H1 (cell line): ENCODE data around the gene ANKRD40CL. TPM values are rescaled to one million over a fixed set of nuclear protein-coding genes. Genes with fewer than 3 reads are reported as not detected.

Source experiments
- CTCF ChIA-PET: fragments of 300-600 bp; sonication (Branson Sonifier 250); formaldehyde crosslinking; loops from one replicate; lab custom pipeline; 2021; ENCODE audit not compliant: partially characterized antibody; lab: Charles Lee
- POLR2A ChIA-PET: fragments of 300-600 bp; sonication (Branson Sonifier 250); formaldehyde crosslinking; loops from one replicate; lab custom pipeline; 2021; ENCODE audit warnings: inconsistent platforms; ENCODE audit not compliant: partially characterized antibody; lab: Charles Lee
- DNase-seq, 2 experiments: peaks; one replicate each; pipeline versions ENCODE4 v3.0.0 to v3.0.0-alpha.2; 2010 to 2022; ENCODE audit warnings: low spot score in 2 of 2, low read depth in 1 of 2, mixed read lengths in 1 of 2
- FAIRE-seq: peaks from 2 replicates; lab custom pipeline; 2011; peaks lifted over from hg19 to GRCh38; lab: Jason Lieb, UNC
- H2AFZ ChIP-seq: 2 replicates; pipeline ENCODE4 v1.8.1; 2012; ENCODE audit warnings: low read length, inconsistent platforms
- H2AK5ac ChIP-seq: 2 replicates; pipeline ENCODE4 v1.6.1; 2013; ENCODE audit warnings: low read depth, low read length
- H2BK120ac ChIP-seq: replicated peaks from 2 replicates; pipeline ENCODE3; 2013; ENCODE audit warnings: low read depth, low read length, inconsistent platforms
- H2BK12ac ChIP-seq: 2 replicates; pipeline ENCODE4 v1.6.1; 2013; ENCODE audit warnings: low read depth, low read length
- H2BK15ac ChIP-seq: 2 replicates; pipeline ENCODE4 v1.6.1; 2013; ENCODE audit warnings: low read length
- H2BK20ac ChIP-seq: 2 replicates; pipeline ENCODE4 v1.6.1; 2013; ENCODE audit warnings: low read length
- H2BK5ac ChIP-seq: 2 replicates; pipeline ENCODE4 v1.6.1; 2013; ENCODE audit warnings: low read depth, low read length
- H3K14ac ChIP-seq: 2 replicates; pipeline ENCODE4 v1.6.1; 2013; ENCODE audit warnings: inconsistent platforms; ENCODE audit not compliant: insufficient read length
- H3K18ac ChIP-seq: 2 replicates; pipeline ENCODE4 v1.6.1; 2013; ENCODE audit warnings: low read length; ENCODE audit errors: extremely low read depth
- H3K23ac ChIP-seq: 2 replicates; pipeline ENCODE4 v1.6.1; 2013; ENCODE audit warnings: inconsistent platforms; ENCODE audit not compliant: insufficient read length
- H3K23me2 ChIP-seq: 2 replicates; pipeline ENCODE4 v1.6.1; 2013; ENCODE audit warnings: low read depth, low read length
- H3K27ac ChIP-seq: 2 replicates; pipeline ENCODE4 v1.6.1; 2011; ENCODE audit warnings: low read depth, low read length, inconsistent platforms
- H3K27me3 ChIP-seq, 4 experiments: replicated peaks in 1 of 4; 1 replicate in 1 of 4; 2 replicates in 3 of 4; pipeline versions ENCODE4 v1.6.1 to v1.8.1; 2011 to 2013; ENCODE audit warnings: low read length in 3 of 4, mild to moderate bottlenecking in 3 of 4, inconsistent platforms in 2 of 4, mixed read lengths in 2 of 4, moderate library complexity in 1 of 4; ENCODE audit not compliant: control insufficient read depth in 3 of 4, insufficient read depth in 3 of 4; ENCODE audit errors: extremely low read depth in 1 of 4
- H3K36me3 ChIP-seq, 4 experiments: 2 replicates each; pipeline versions ENCODE4 v1.6.1 to v1.8.1; 2011 to 2013; ENCODE audit warnings: mild to moderate bottlenecking in 4 of 4, low read length in 3 of 4, moderate library complexity in 2 of 4, control low read depth in 1 of 4, inconsistent platforms in 1 of 4; ENCODE audit not compliant: insufficient read depth in 4 of 4, control insufficient read depth in 2 of 4
- H3K4ac ChIP-seq: replicated peaks from 2 replicates; pipeline ENCODE3; 2013; ENCODE audit warnings: low read length, low read depth, mixed read lengths, inconsistent platforms; ENCODE audit not compliant: insufficient read length
- H3K4me1 ChIP-seq, 4 experiments: replicated peaks in 1 of 4; 1 replicate in 1 of 4; 2 replicates in 3 of 4; pipeline versions ENCODE4 v1.6.1 to v1.8.1; 2011 to 2013; ENCODE audit warnings: low read length in 3 of 4, inconsistent platforms in 2 of 4, mixed read lengths in 1 of 4; ENCODE audit not compliant: insufficient read depth in 4 of 4, control insufficient read depth in 3 of 4
- H3K4me2 ChIP-seq, 2 experiments: 2 replicates each; pipeline versions ENCODE4 v1.6.1 to v1.8.1; 2011 to 2013; ENCODE audit warnings: low read depth in 2 of 2, low read length in 2 of 2, control low read depth in 1 of 2, inconsistent platforms in 1 of 2, mild to moderate bottlenecking in 1 of 2; ENCODE audit not compliant: insufficient read depth in 1 of 2
- H3K4me3 ChIP-seq, 4 experiments: fragments of 200-600, 300-600 bp in 1 of 4; sonication (generic), shearing (Covaris generic), sonication (Bioruptor Twin) in 1 of 4; 2 replicates each; pipeline versions ENCODE4 v1.5.1 to v1.8.1; 2011 to 2016; ENCODE audit warnings: low read length in 4 of 4, low read depth in 3 of 4, control low read depth in 2 of 4, inconsistent platforms in 2 of 4, mild to moderate bottlenecking in 2 of 4, mixed read lengths in 1 of 4, moderate library complexity in 1 of 4; ENCODE audit not compliant: insufficient read depth in 2 of 4; ENCODE audit errors: extremely low read depth in 1 of 4
- H3K56ac ChIP-seq: replicated peaks from 2 replicates; pipeline ENCODE3; 2013; ENCODE audit warnings: low read depth, mild to moderate bottlenecking, mixed read lengths, low read length, inconsistent platforms; ENCODE audit not compliant: insufficient read length
- H3K79me1 ChIP-seq: 2 replicates; pipeline ENCODE4 v1.6.1; 2013; ENCODE audit warnings: low read depth, low read length, control low read depth
- H3K79me2 ChIP-seq, 2 experiments: 2 replicates each; pipeline versions ENCODE4 v1.6.1 to v1.8.1; 2012 to 2013; ENCODE audit warnings: low read length in 2 of 2, mild to moderate bottlenecking in 2 of 2, inconsistent platforms in 1 of 2; ENCODE audit not compliant: insufficient read depth in 2 of 2, control insufficient read depth in 1 of 2
- H3K9ac ChIP-seq, 4 experiments: replicated peaks in 1 of 4; 1 replicate in 1 of 4; 2 replicates in 3 of 4; pipeline versions ENCODE4 v1.6.1 to v1.8.1; 2011 to 2013; ENCODE audit warnings: low read depth in 3 of 4, low read length in 3 of 4, control low read depth in 2 of 4, mild to moderate bottlenecking in 2 of 4, moderate library complexity in 2 of 4, inconsistent platforms in 1 of 4; ENCODE audit errors: extremely low read depth in 1 of 4
- H3K9me3 ChIP-seq, 2 experiments: 2 replicates each; pipeline versions ENCODE4 v1.6.1 to v1.8.1; 2012 to 2013; ENCODE audit warnings: mild to moderate bottlenecking in 2 of 2, moderate library complexity in 2 of 2, control low read depth in 1 of 2, inconsistent platforms in 1 of 2, low read depth in 1 of 2, low read length in 1 of 2, mixed read lengths in 1 of 2; ENCODE audit not compliant: insufficient read depth in 2 of 2
- H4K20me1 ChIP-seq, 2 experiments: replicated peaks in 1 of 2; 2 replicates each; pipeline versions ENCODE3 to v1.8.1; 2011 to 2013; ENCODE audit warnings: inconsistent platforms in 2 of 2, low read length in 2 of 2, mild to moderate bottlenecking in 1 of 2; ENCODE audit not compliant: insufficient read depth in 2 of 2, control insufficient read depth in 1 of 2
- H4K5ac ChIP-seq: 2 replicates; pipeline ENCODE4 v1.6.1; 2013; ENCODE audit warnings: low read length, low read depth, mixed read lengths, inconsistent platforms; ENCODE audit not compliant: insufficient read length
- H4K8ac ChIP-seq: 2 replicates; pipeline ENCODE4 v1.8.0; 2013; ENCODE audit warnings: mild to moderate bottlenecking, moderate library complexity, low read length, inconsistent platforms; ENCODE audit not compliant: insufficient read depth; ENCODE audit errors: extremely low read depth
- H4K91ac ChIP-seq: replicated peaks from 2 replicates; pipeline ENCODE3; 2013; ENCODE audit warnings: low read length, mixed read lengths, inconsistent platforms; ENCODE audit not compliant: insufficient read length
- CBX8 ChIP-seq: fragments of 300-800, 300-1000 bp; sonication (generic); IDR thresholded peaks from 2 replicates; pipeline ENCODE4 v1.7.1; 2016; ENCODE audit warnings: low read depth, low read length, borderline replicate concordance
- CTCF ChIP-seq, 3 experiments: IDR thresholded peaks; 1 replicate in 2 of 3; 2 replicates in 1 of 3; pipeline versions ENCODE4 v1.5.1 to v1.6.1; 2011; ENCODE audit warnings: low read length in 3 of 3, mild to moderate bottlenecking in 3 of 3, inconsistent platforms in 2 of 3, low read depth in 1 of 3, moderate library complexity in 1 of 3; ENCODE audit not compliant: insufficient read depth in 1 of 3; ENCODE audit errors: control extremely low read depth in 1 of 3
- EP300 ChIP-seq, 2 experiments: IDR thresholded peaks; 1 replicate in 1 of 2; 2 replicates in 1 of 2; pipeline ENCODE4 v1.6.1; 2011 to 2012; ENCODE audit warnings: low read depth in 2 of 2, low read length in 2 of 2, mild to moderate bottlenecking in 2 of 2, borderline replicate concordance in 1 of 2, inconsistent platforms in 1 of 2, moderate library complexity in 1 of 2
- HDAC2 ChIP-seq, 2 experiments: fragments of 300-600 bp in 1 of 2; sonication (generic) in 1 of 2; IDR thresholded peaks; 2 replicates each; pipeline ENCODE4 v1.6.1; 2011 to 2012; ENCODE audit warnings: low read depth in 2 of 2, low read length in 2 of 2, mild to moderate bottlenecking in 2 of 2, moderate library complexity in 2 of 2, borderline replicate concordance in 1 of 2, inconsistent platforms in 1 of 2
- PHF8 ChIP-seq: fragments of 200-600 bp; sonication (generic); conservative IDR thresholded peaks from 2 replicates; pipeline ENCODE4 v1.7.1; 2012; ENCODE audit warnings: low read depth, mild to moderate bottlenecking, inconsistent platforms, low read length, moderate library complexity
- SIRT6 ChIP-seq: IDR thresholded peaks from one replicate; pipeline ENCODE4 v1.7.1; 2012; ENCODE audit warnings: low read length, inconsistent platforms
- SP2 ChIP-seq: IDR thresholded peaks from 2 replicates; pipeline ENCODE4 v1.6.1; 2012; ENCODE audit warnings: mild to moderate bottlenecking, low read length, inconsistent platforms
- TAF7 ChIP-seq: optimal IDR thresholded peaks from 2 replicates; pipeline ENCODE3; 2011; ENCODE audit warnings: low read depth, mild to moderate bottlenecking, inconsistent platforms, low read length, moderate library complexity, borderline replicate concordance
- TCF12 ChIP-seq: IDR thresholded peaks from 2 replicates; pipeline ENCODE4 v1.6.1; 2011; ENCODE audit warnings: low read depth, mild to moderate bottlenecking, low read length
- WGBS, 2 experiments: shearing (Covaris generic) in 1 of 2; methylation state at CpG; one replicate each; pipeline versions ENCODE4 v1.1.6 to v1.1.7; 2013 to 2015; ENCODE audit warnings: low lambda C conversion rate in 2 of 2, mixed read lengths in 2 of 2, inconsistent platforms in 1 of 2, low coverage in 1 of 2, missing lambda C conversion rate in 1 of 2; ENCODE audit not compliant: insufficient replicate concordance in 2 of 2, insufficient coverage in 1 of 2, insufficient read length in 1 of 2; ENCODE audit errors: extremely low coverage in 1 of 2, missing lambda C conversion rate in 1 of 2; 5-methylcytosine and 5-hydroxymethylcytosine counted together
- polyA plus RNA-seq, 7 experiments: library from polyadenylated mRNA; depleted of rRNA in 3 of 7; stranded (reverse) in 5 of 7; unstranded in 2 of 7; fragments of >200 nt in 5 of 7; fragments of 200-250 nt in 2 of 7; gene quantifications; 1 replicate in 5 of 7; 2 replicates in 1 of 7; 4 replicates in 1 of 7; pipeline versions ENCODE4 v1.2.1 to v1.2.3, GENCODE V29; 2011 to 2013; ENCODE audit warnings: missing spikeins in 2 of 7, mixed read lengths in 2 of 7
- total RNA-seq: library from RNA; stranded (reverse); fragmentation: NEBNext Ultra II Directional; extraction: Animal tissue kit (Norgen Biotek cat#: 25700); gene quantifications from 2 replicates; pipeline ENCODE4 v1.2.1, GENCODE V29; 2021

Gene ANKRD40CL
- total and polyA plus RNA-seq, 2 of the 8 experiments (the other 6 are each of a cell fraction or from before 2014, with no cell fraction given): not detected

- CTCF ChIA-PET: interaction anchor here (0.8 to 11.5 kb wide), 11 partner anchors 12 to 188 kb away, joined by 3 to 130 read pairs (median 5); partner anchors contain the start of gene ANKRD40CL
- no peaks in the 10 kb centered on the region for H3K9me3 ChIP-seq
- WGBS, 2 experiments: 90% methylated on average over 11 of the region's 11 CpGs; no CpG with 5 or more reads in 1 of the 2 experiments
- TF ChIP-seq TCF12 (no peak), CBX8 (no peak), CTCF (IDR thresholded peaks at IDR 0.05; ENCODE audit: control extremely low read depth in 1 of 3, insufficient read depth in 1 of 3, low read depth in 1 of 3, low read length in 3 of 3) (no peak), TAF7 (no peak), HDAC2 (IDR thresholded peaks at IDR 0.05; ENCODE audit: borderline replicate concordance in 1 of 2, low read depth in 2 of 2, low read length in 2 of 2) (no peak), SP2 (no peak), SIRT6 (no peak), PHF8 (no peak), EP300 (IDR thresholded peaks at IDR 0.05; ENCODE audit: borderline replicate concordance in 1 of 2, low read depth in 2 of 2, low read length in 2 of 2) (no peak)
Observed at GRCh38 chr17:50797135-50797810, 30.0 kb upstream of the ANKRD40CL start.

More at GRCh38 chr17:50797135-50797810, 30.0 kb upstream of the ANKRD40CL start:
- no peak overlapping the region for H3K14ac ChIP-seq
- H2BK12ac ChIP-seq: no peak overlapping the region
- H3K9ac ChIP-seq: no peak overlapping the region
- POLR2A ChIA-PET: interaction anchor here (0.5 to 3.3 kb wide), 4 partner anchors 9 to 148 kb away, joined by 3 to 7 read pairs (median 3); partner anchors contain the start of gene TOB1
- no peaks in the 10 kb centered on the region for H3K79me1 ChIP-seq
- no peak overlapping the region for H2AK5ac ChIP-seq
- no peak overlapping the region for H4K8ac ChIP-seq
- FAIRE-seq: no peak
- no peak overlapping the region for H4K5ac ChIP-seq
- no peak overlapping the region for H3K56ac ChIP-seq
- H4K20me1 ChIP-seq: no peaks in the 10 kb centered on the region
- no peak overlapping the region for H2BK120ac ChIP-seq
- no peak overlapping the region for H2BK5ac ChIP-seq
- H3K23me2 ChIP-seq: no peaks in the 10 kb centered on the region
- no peak overlapping the region for H3K4me3 ChIP-seq
- no peaks in the 10 kb centered on the region for H3K27me3 ChIP-seq
- H3K4me1 ChIP-seq: peaks cover 0 to 5% (median 2%) of the 10 kb centered on the region in 4 experiments; a peak in 4 of 7 replicates
- no peak overlapping the region for H2BK20ac ChIP-seq
- DNase-seq: no peak
- no peak overlapping the region for H3K4ac ChIP-seq
- no peak overlapping the region for H3K23ac ChIP-seq
- no peaks in the 10 kb centered on the region for H3K36me3 ChIP-seq
- H4K91ac ChIP-seq: no peak overlapping the region
- H3K27ac ChIP-seq: no peak overlapping the region
- 0 out of 2 replicates have a peak overlapping the region, but pooled peaks have one; percentile 17 for H2AFZ ChIP-seq
- H3K18ac ChIP-seq: no peak overlapping the region
- no peaks in the 10 kb centered on the region for H3K79me2 ChIP-seq
- no peak overlapping the region for H3K4me2 ChIP-seq
- no peak overlapping the region for H2BK15ac ChIP-seq
